ENCODE results near the gene MPRIP.
A peak's percentile ranks its signal among the peaks of the same experiment; 100 is the strongest.

MPRIP gene

GRCh38 chr17:17237026-17237799 lies 195.0 kb downstream of the MPRIP start, which contains the start of gene FLCN:
Gene FLCN, minus strand, starts transcription at chr17:17237168. Its CDS starts 9,031 bp downstream, at chr17:17228137.
- DNase-seq (ENCODE audit: low spot score), result peak; percentile 95

DNA sequence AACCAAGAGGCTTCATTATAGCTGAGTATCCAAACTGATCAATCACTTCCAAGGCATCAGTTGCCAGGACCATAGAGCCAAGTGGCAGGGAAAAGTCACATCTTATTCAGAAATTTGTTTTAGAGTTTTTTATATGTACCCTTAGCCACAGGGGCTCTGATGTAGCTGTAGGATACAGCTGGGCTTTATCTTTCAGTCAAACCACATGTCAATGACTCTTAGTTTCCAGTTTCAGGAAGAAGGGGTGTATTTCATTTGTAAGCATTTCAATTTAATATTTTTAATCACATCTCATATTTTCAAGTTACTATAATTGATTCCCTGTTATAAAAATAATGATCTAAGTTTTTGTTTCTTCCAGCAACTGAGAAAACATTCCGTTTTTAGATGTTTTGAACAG lies 197.6 kb downstream of the MPRIP start:
- no peak for DNase-seq (ENCODE audit: low spot score)

- DNase-seq (ENCODE audit: low spot score), result no peak
Observed at GRCh38 chr17:17241656-17242055, 199.4 kb downstream of the MPRIP start.

GRCh38 chr17:17242246-17242645 lies 200.0 kb downstream of the MPRIP start:
- DNase-seq (ENCODE audit: low spot score), result no peak
